Hematopoietic multipotent progenitor cell treated with erythropoietin and hydrocortisone succinate and interleukin-3 and kit ligand, for 6 days (in vitro differentiated cells): Measurements from ENCODE around the gene OPN4.
"Not testable (repeated sequence)": the region's sequence is repeated elsewhere in the genome, so short reads cannot be mapped to it uniquely, and the experiment has no call there.

Experiments
- DNase-seq: peaks from one replicate; pipeline ENCODE4 v3.0.0-alpha.2; 2015

Gene OPN4, protein sequence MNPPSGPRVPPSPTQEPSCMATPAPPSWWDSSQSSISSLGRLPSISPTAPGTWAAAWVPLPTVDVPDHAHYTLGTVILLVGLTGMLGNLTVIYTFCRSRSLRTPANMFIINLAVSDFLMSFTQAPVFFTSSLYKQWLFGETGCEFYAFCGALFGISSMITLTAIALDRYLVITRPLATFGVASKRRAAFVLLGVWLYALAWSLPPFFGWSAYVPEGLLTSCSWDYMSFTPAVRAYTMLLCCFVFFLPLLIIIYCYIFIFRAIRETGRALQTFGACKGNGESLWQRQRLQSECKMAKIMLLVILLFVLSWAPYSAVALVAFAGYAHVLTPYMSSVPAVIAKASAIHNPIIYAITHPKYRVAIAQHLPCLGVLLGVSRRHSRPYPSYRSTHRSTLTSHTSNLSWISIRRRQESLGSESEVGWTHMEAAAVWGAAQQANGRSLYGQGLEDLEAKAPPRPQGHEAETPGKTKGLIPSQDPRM

GRCh38 chr10:86654411-86655172 lies at the start of gene OPN4:
TSS of gene OPN4 (plus strand) at chr10:86654547. CDS start at chr10:86654784, 237 bp downstream.
- no peak for DNase-seq

GRCh38 chr10:86607674-86608073 lies 46.7 kb upstream of the OPN4 start:
- DNase-seq, result no peak

DNA sequence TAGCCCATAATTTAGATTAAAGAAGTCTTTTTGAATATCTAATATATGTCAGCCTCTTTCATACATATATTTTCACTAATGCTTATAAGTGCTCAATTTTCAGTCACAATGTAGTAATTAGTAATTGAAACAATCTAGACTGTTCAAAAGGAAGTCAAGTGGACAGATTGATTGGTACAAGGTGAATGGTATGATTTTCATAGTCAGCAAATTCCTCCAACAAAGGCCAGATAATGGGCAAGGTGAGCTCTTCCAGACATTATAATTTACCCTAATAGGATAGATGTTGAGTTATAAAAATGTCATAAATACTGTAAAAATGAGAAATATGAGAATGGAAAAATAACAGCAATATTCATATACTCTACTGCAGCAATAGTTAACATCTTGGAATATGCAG lies 44.4 kb upstream of the OPN4 start:
- DNase-seq, result no peak

DNA sequence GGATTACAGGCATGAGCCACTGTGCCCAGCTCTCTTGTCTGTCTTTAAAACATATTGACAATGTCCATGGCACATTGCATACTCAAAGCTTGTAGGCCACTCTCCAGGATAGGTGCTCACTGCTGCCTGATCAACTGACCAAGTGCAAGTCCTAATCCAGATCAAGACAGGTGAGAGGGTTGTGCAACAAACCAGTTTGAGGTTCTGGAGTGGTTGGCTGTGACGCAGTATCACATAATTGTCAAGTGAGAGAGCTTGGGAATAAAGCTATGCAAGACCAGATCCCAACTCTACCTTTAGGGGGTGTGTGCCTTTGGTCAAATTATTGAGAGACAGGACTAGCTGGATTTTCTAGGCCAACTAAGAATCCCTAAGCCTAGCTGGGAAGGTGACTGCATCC lies 43.0 kb upstream of the OPN4 start:
- DNase-seq, result no peak

DNA sequence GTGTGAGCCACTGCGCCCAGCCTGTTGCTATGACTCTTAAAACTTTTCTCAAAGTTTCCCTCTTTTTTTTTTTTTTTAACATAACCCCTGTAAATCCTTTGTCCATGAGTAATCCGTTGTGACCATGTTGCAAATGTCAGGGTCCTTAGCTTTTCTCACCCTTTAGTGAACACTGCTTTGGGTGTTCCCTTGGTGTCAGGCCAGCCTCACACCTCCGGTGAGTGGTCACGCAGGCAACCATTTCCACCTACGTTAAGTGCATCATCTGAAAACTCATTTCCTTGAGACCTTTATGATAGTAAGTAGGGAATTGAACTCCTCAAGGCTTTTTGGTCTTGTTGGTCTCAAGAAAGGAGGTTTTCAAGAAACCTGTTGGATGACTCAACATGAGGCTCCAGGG lies 41.3 kb upstream of the OPN4 start:
- no peak for DNase-seq

DNA sequence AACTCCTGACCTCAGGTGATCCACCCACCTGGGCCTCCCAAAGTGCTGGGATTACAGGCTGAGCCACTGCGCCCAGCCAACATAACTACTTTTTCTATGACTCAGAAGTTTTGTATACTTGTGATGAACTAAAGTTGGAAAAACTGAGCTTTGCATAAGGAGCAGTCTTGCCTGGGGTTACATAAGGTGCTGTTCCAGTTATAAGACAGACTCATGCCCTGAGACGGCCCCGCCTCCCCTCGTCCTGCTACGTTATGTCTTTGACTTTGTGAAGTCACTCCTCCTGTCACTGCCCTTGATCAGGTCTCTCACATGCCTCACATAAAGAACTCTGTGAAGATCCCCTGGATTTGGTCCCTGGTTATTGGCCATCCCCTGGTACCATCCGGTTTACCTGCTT lies 40.4 kb upstream of the OPN4 start:
- no peak for DNase-seq

DNA sequence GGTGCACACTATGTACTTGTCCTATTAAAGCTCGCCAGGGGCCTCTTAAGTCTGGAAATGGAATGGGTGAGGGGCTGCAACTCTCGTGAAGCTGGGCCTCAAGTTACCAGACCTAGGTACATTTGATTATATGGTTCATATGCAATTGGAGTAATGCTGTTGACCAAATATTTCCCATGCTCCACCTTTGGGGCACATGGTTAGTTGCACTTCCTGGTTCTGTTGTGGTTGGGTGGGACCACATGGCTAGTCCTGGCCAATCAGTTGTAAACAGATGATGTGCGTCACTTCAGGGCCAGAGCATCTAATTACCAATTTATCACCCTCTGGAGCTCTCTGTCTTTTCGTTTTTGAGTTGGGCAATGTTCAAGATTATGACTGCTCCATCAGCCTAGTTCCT lies 39.5 kb upstream of the OPN4 start:
- peak; percentile 25 for DNase-seq

DNA sequence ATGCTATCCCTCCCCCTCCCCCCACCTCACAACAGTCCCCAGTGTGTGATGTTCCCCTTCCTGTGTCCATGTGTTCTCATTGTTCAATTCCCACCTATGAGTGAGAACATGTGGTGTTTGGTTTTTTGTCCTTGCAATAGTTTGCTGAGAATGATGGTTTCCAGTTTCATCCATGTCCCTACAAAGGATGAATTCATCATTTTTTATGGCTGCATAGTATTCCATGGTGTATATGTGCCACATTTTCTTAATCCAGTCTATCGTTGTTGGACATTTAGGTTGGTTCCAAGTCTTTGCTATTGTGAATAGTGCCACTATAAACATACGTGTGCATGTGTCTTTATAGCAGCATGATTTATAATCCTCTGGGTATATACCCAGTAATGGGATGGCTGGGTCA lies 37.1 kb upstream of the OPN4 start:
- DNase-seq, result not testable (repeated sequence)

- DNase-seq, result no peak
Measured at GRCh38 chr10:86628311-86628710, 26.0 kb upstream of the OPN4 start.

- DNase-seq, result no peak
Measured at GRCh38 chr10:86630079-86630478, 24.3 kb upstream of the OPN4 start.

GRCh38 chr10:86632009-86632800 lies 22.1 kb upstream of the OPN4 start:
- DNase-seq, result peak; percentile 45

- DNase-seq, result no peak
Measured at GRCh38 chr10:86632951-86633350, 21.4 kb upstream of the OPN4 start.

- no peak for DNase-seq
Measured at GRCh38 chr10:86635402-86635801, 18.9 kb upstream of the OPN4 start.

DNA sequence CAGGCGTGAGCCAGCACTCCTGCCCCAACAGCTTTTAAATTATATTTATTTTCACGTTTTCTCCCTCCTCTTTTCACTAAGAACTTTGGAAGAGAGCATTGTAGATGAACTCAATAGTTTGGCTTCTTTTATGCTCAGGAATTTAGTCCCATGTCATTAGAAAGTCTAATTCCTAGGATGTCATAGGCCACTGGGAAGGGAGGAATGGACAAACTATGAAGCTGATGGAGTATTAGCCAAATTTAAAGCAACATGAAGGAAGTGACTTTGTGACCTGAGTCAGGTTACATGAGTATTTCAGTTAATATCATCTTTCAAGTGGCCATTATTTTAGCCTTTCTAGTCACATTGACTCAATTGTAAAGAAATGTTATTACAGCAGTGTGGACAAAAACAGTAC lies 18.0 kb upstream of the OPN4 start:
- no peak for DNase-seq

DNA sequence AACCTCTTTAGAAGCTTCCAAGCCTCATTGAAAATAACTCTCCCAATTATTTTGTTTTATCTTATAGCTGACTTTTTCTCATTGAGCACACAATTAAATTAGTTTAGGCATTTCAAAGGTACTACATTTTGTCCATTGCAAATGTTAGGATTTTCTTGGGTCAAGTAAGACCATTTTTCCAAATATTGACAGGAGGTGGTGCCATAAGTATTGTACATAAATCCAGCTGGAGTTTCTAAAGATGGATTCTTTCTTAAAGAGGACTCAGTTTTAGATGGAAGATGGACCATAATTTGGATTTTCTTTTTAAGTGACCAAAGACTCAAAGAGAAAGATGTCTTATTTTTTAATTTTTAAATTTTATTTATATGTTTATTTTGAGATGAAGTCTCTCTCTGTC lies 12.3 kb upstream of the OPN4 start:
- DNase-seq, result no peak

- no peak for DNase-seq
Measured at GRCh38 chr10:86642499-86642898, 11.8 kb upstream of the OPN4 start.

DNA sequence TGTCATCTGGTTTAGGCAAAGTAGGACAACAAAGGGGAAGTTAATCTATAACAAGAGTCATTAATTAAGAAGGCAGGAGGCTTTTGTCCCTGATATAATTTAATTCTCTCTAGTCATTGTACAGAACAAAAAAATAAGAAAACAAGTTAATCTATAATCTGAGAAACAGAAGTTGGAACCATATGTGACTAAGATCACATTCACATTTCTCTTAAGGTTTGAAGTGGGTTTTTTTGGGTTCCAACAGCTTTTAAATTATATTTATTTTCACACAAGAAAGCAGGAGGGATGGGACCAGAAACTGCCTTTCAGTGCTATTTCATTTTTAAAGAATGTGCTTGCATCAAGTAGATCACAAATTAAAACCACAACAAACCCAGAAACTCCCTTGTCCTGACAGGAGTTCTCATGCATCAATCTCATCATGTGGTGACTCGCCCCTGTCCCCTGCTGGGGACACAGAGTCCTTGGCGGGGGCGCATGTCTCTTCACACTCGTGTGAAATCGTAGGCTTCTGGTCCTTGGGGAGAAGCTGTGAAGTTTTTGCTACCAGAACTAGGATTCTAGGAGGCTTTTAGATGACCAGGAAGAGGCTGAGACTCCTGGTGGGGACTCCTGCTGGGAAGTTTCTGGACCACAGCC lies 10.1 kb upstream of the OPN4 start:
- no peak for DNase-seq

GRCh38 chr10:86644794-86645445 lies 9.4 kb upstream of the OPN4 start:
- DNase-seq, result no peak

- DNase-seq, result not testable (repeated sequence)
Measured at GRCh38 chr10:86645621-86646165, 8.7 kb upstream of the OPN4 start.

DNA sequence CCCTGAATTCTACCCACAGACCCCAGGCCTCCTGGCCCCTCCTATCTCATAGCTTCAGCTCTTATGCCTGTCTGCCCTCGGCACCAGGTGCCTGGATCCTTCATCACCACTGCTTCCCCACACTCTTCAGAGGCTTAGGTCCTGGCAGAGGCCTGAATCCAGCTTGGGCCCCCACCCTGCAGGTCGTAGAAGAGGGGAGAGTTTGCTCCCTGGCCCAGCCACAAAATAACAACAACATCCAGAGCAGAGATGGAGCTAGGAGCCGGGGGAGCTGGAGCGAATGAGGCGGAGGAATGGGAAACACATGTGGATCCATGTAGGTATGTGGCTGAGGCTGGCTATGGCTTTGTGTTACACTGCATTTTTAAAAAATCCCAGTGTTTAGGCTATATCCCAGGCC lies 7.8 kb upstream of the OPN4 start:
- DNase-seq, result no peak

DNA sequence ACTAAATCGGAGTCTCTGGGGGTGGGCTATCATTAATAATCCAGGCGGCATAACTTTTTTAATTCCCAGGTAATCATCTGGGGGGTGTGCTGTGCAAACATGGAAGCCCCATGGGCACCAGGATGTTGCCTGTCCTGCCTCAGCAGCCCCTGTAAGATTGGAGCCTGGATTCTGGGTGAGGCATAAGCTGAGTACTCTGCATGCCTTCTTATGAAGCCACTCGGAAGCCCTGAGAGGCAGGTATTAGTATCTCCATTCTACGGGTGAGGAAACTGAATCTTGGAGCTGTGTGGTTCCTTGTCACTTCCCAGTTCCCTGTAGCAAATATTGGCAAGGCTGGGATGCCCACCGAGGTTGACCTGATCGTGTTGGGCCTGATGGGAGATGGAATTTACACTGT lies 7.4 kb upstream of the OPN4 start:
- DNase-seq, result no peak
